Prostate gland (tissue), 2 donors: ENCODE measurements around the gene POLR3E. TPM values are rescaled to one million over a fixed set of nuclear protein-coding genes. Genes with fewer than 3 reads are reported as not detected.
"Not testable (repeated sequence)": the region's sequence is repeated elsewhere in the genome, so short reads cannot be mapped to it uniquely, and the experiment has no call there.

ENCODE experiments used
- DNase-seq: peaks from one replicate; pipeline ENCODE4 v3.0.0-alpha.2; 2019; ENCODE audit warnings: low spot score
- H3K27ac ChIP-seq, 2 donors: fragments of 200-600 bp; sonication (generic); 2 replicates each; pipeline ENCODE4 v1.5.1; 2017 to 2019
- H3K27me3 ChIP-seq: fragments of 200-600 bp; sonication (generic); replicated peaks from 2 replicates; pipeline ENCODE4 v1.5.1; 2019; ENCODE audit not compliant: insufficient read depth
- H3K36me3 ChIP-seq, 2 donors: fragments of 200-600 bp; sonication (generic); 1 replicate in 1 of 2; 2 replicates in 1 of 2; pipeline versions ENCODE4 v1.5.1 to v1.8.1; 2017 to 2019
- H3K4me1 ChIP-seq: fragments of 200-600 bp; sonication (generic); replicated peaks from 2 replicates; pipeline ENCODE4 v1.5.1; 2019
- H3K4me3 ChIP-seq, 2 donors: fragments of 200-600 bp; sonication (generic); 2 replicates each; pipeline ENCODE4 v1.5.1; 2017 to 2019
- H3K9me3 ChIP-seq: fragments of 200-600 bp; sonication (generic); 2 replicates; pipeline ENCODE4 v1.5.1; 2017
- POLR2A ChIP-seq: fragments of 450-650 bp; IDR thresholded peaks from one replicate; pipeline ENCODE4 v1.6.1; 2016; ENCODE audit warnings: antibody characterized with exemption, mild to moderate bottlenecking
- POLR2AphosphoS5 ChIP-seq: sonication (generic); formaldehyde crosslinking; IDR thresholded peaks from one replicate; pipeline ENCODE4 v1.6.1; 2017; ENCODE audit warnings: antibody characterized with exemption
- WGBS: methylation state at CpG from one replicate; pipeline ENCODE4 v1.1.5; 2018; 5-methylcytosine and 5-hydroxymethylcytosine counted together
- intact Hi-C: fragments of 100-400 bp; cut with DNase I; formaldehyde crosslinking; loops from one replicate; pipeline ENCODE4 v1.14.2; 2022
- total RNA-seq, 2 donors: library from RNA; depleted of rRNA; stranded (reverse); fragments of >200 nt; gene quantifications; one replicate each; pipeline ENCODE4 v1.1.0, GENCODE V29; 2016
- TF ChIP-seq, protein P1 (sequence below), 4 experiments: fragments of 200-600 bp in 2 of 4; fragments of 450-650 bp in 2 of 4; sonication (generic) in 2 of 4; IDR thresholded peaks; 1 replicate in 3 of 4; 2 replicates in 1 of 4; pipeline ENCODE4 v1.5.1; 2016 to 2019; ENCODE audit warnings: antibody characterized with exemption in 4 of 4, mild to moderate bottlenecking in 2 of 4, moderate library complexity in 2 of 4

The POLR3E gene
- total RNA-seq, 2 donors from 2014 or later: 52.3 to 61.7 TPM

DNA sequence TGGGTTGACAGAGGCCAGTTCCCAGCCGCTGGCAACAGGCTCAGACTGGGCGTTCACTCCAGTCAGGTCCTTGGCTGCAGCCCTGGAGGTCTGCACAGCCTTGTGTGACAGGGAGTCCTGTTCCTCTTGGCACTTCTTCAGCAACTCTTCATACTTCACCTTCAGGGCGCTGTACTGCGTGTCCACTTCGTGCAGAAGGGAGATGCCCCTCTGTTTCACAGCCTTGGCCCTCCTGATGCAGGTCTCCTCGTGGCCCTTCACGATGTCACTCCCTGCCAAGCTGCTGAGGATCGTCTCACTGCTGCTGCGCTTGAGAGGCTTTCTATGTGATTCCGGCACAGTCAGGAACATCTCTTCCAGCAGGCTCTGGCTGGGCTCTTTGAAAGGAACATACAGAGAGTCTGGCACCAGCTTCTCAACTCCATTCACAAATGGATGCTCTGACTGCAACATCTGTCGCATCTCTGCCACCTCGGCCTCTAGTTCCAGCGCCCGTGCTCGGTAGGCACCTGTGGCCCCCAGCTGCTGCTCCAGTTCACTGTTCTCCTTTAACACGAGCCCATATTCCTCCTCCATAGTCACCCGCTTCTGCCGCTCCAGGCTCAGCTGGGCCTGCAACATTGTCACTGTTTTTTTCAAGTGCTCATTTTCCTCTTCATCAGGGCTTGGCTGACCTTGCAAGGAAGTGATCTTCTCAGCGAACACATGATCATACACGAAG is 50.1 kb downstream of the POLR3E start:
- no peak for DNase-seq
- TF ChIP-seq POLR2A (no peak), POLR2AphosphoS5 (no peak)
- TF ChIP-seq, protein P1, sequence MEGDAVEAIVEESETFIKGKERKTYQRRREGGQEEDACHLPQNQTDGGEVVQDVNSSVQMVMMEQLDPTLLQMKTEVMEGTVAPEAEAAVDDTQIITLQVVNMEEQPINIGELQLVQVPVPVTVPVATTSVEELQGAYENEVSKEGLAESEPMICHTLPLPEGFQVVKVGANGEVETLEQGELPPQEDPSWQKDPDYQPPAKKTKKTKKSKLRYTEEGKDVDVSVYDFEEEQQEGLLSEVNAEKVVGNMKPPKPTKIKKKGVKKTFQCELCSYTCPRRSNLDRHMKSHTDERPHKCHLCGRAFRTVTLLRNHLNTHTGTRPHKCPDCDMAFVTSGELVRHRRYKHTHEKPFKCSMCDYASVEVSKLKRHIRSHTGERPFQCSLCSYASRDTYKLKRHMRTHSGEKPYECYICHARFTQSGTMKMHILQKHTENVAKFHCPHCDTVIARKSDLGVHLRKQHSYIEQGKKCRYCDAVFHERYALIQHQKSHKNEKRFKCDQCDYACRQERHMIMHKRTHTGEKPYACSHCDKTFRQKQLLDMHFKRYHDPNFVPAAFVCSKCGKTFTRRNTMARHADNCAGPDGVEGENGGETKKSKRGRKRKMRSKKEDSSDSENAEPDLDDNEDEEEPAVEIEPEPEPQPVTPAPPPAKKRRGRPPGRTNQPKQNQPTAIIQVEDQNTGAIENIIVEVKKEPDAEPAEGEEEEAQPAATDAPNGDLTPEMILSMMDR (IDR thresholded peaks at IDR 0.05): no peak
- Histone ChIP-seq H3K4me1 (no peaks in the 10 kb centered on the region), H3K9me3 (no peaks in the 10 kb centered on the region), H3K36me3 (no peaks in the 10 kb centered on the region), H3K27me3 (no peaks in the 10 kb centered on the region), H3K4me3 (no peak overlapping the region), H3K27ac (peak overlapping the region in 1 of 2 donors; percentile 5)
- 81% methylated on average over 20 of the region's 20 CpGs for WGBS
- intact Hi-C loops: no loop called here

DNA sequence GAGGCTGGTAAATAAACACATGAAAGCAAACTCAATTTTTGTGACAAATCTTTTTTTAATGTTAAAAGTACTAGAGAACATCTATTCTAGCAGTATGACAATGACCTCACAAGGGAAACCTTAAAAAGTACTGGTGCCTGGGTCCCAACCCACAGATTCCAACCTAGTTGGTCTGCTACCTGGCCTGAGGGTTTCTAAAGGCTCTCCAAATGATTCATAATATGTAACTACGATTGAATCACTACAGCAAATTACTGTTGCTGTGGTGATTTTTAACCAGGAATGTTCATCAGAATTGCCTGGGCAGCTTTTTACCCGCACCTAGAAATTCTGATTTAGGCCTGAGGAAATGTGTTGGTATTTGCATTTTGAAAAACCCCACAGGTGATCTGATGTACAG is 51.1 kb downstream of the POLR3E start:
- H3K36me3 ChIP-seq: no peaks in the 10 kb centered on the region
- no peak overlapping the region for H3K4me3 ChIP-seq
- no peaks in the 10 kb centered on the region for H3K9me3 ChIP-seq
- no peak for DNase-seq
- no peaks in the 10 kb centered on the region for H3K4me1 ChIP-seq
- 88% methylated on average over 2 of the region's 2 CpGs for WGBS
- intact Hi-C loops: no loop called here
- no peak overlapping the region for H3K27ac ChIP-seq
- no peaks in the 10 kb centered on the region for H3K27me3 ChIP-seq
- no peak for TF ChIP-seq POLR2A
- TF ChIP-seq POLR2AphosphoS5: no peak
- TF ChIP-seq, protein P1 (IDR thresholded peaks at IDR 0.05): no peak

GRCh38 chr16:22351017-22351416 is 53.8 kb downstream of the POLR3E start:
- H3K4me1 ChIP-seq, H3K36me3 ChIP-seq, intact Hi-C loops, H3K9me3 ChIP-seq, H3K27me3 ChIP-seq, H3K4me3 ChIP-seq, H3K27ac ChIP-seq, DNase-seq: not testable (repeated sequence)
- WGBS: 94% methylated on average over 6 of the region's 6 CpGs

DNA sequence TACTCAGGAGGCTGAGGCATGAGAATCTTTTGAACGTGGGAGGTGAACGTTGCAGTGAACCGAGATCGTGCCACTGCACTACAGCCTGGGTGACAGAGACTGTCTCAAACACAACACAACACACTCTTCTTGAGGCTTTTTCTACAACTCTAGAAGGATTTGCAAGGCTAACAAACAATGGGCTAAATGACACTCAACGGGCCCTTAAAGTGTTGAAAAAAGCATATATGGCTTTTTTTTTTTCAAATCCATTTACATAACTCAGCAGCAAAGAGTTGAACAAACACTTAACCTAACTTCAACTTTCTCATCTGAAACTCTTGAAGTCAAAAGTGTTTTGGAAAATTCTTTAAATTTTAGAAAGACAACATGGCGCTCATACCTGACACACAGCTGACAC is 54.9 kb downstream of the POLR3E start:
- Histone ChIP-seq H3K4me1 (no peaks in the 10 kb centered on the region), H3K36me3 (no peaks in the 10 kb centered on the region), H3K4me3 (no peak overlapping the region), H3K27me3 (no peaks in the 10 kb centered on the region), H3K27ac (no peak overlapping the region), H3K9me3 (no peaks in the 10 kb centered on the region)
- WGBS: over 99% methylated on average over 6 of the region's 6 CpGs
- DNase-seq: no peak
- TF ChIP-seq, protein P1 (IDR thresholded peaks at IDR 0.05): no peak
- TF ChIP-seq POLR2A: no peak
- no peak for TF ChIP-seq POLR2AphosphoS5
- intact Hi-C loops: no loop called here

DNA sequence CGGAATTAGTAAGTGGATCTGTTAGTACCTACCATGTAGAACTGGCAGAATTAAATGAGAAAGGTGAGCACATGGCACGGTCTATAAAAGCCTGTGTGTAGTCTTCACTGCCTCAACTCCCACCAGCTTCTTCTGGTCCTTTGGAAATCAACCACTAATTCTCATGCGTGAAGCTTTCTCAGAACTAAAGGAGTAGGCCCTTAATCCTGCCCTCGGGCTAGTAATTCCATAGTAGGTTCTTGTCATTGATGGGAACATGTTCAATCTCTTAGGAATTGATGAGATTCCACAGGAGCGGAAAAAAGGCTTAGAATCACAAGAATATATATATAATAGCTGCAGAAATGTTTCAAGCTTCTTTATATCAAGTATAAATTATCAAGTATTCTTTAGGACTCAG is 55.5 kb downstream of the POLR3E start:
- H3K27ac ChIP-seq: no peak overlapping the region

More for the DNA sequence above, 55.5 kb downstream of the POLR3E start:
- no peaks in the 10 kb centered on the region for H3K4me1 ChIP-seq
- TF ChIP-seq POLR2AphosphoS5 (no peak), POLR2A (no peak)
- TF ChIP-seq, protein P1 (IDR thresholded peaks at IDR 0.05): no peak
- DNase-seq: no peak
- H3K36me3 ChIP-seq: no peaks in the 10 kb centered on the region
- no peak overlapping the region for H3K4me3 ChIP-seq
- intact Hi-C loops: no loop called here
- H3K27me3 ChIP-seq: no peaks in the 10 kb centered on the region
- no peaks in the 10 kb centered on the region for H3K9me3 ChIP-seq
- WGBS: 97% methylated on average over 5 of the region's 5 CpGs
